Epidermal melanocyte (primary cell): Measurements from ENCODE around the gene PRKN.

Experiments
- DNase-seq: peaks from one replicate; pipeline ENCODE4 v3.0.0; 2011; ENCODE audit warnings: low spot score; ENCODE audit not compliant: insufficient read length

Gene PRKN

GRCh38 chr6:161745594-161746141 lies 981.9 kb downstream of the PRKN start:
- DNase-seq = no peak

- no peak for DNase-seq
These were observed 982.4 kb downstream of the PRKN start for GRCh38 chr6:161745128-161745527.

- DNase-seq = no peak
These were observed 983.1 kb downstream of the PRKN start for GRCh38 chr6:161744211-161745067.

GRCh38 chr6:161743509-161744178 lies 983.9 kb downstream of the PRKN start:
- no peak for DNase-seq

- no peak for DNase-seq
These were observed 987.1 kb downstream of the PRKN start for GRCh38 chr6:161740486-161740885.

- DNase-seq = no peak
These were observed 990.7 kb downstream of the PRKN start for GRCh38 chr6:161736781-161737292.

- no peak for DNase-seq
These were observed 991.2 kb downstream of the PRKN start for GRCh38 chr6:161736326-161736725.

- no peak for DNase-seq
These were observed 995.0 kb downstream of the PRKN start for GRCh38 chr6:161732594-161732993.

GRCh38 chr6:161727083-161727833 lies 1000.3 kb downstream of the PRKN start:
- no peak for DNase-seq

GRCh38 chr6:161722394-161722793 lies 1005.2 kb downstream of the PRKN start:
- DNase-seq = no peak

GRCh38 chr6:161721511-161721910 lies 1006.1 kb downstream of the PRKN start:
- DNase-seq = no peak

GRCh38 chr6:161716176-161716575 lies 1011.4 kb downstream of the PRKN start:
- no peak for DNase-seq

- no peak for DNase-seq
These were observed 1015.6 kb downstream of the PRKN start for GRCh38 chr6:161711938-161712337.

GRCh38 chr6:161711515-161711914 lies 1016.1 kb downstream of the PRKN start:
- no peak for DNase-seq

GRCh38 chr6:161710698-161711097 lies 1016.9 kb downstream of the PRKN start:
- no peak for DNase-seq

- DNase-seq = no peak
These were observed 1026.5 kb downstream of the PRKN start for GRCh38 chr6:161701056-161701455.

- DNase-seq = no peak
These were observed 1030.8 kb downstream of the PRKN start for GRCh38 chr6:161696801-161697200.

GRCh38 chr6:161694995-161695394 lies 1032.6 kb downstream of the PRKN start:
- no peak for DNase-seq

- DNase-seq = no peak
These were observed 1040.9 kb downstream of the PRKN start for GRCh38 chr6:161686655-161687054.

GRCh38 chr6:161684731-161685475 lies 1042.7 kb downstream of the PRKN start:
- no peak for DNase-seq

- no peak for DNase-seq
These were observed 1044.2 kb downstream of the PRKN start for GRCh38 chr6:161683400-161683799.
